ENCODE results near the gene FH.

GRCh38 chr1:241531195-241532161 is 11.9 kb upstream of the FH start:
- TF ChIP-seq CTCF (IDR thresholded peaks at IDR 0.05), result peak; percentile 51 to 69 (median 62)
- TF ChIP-seq POLR2A (IDR thresholded peaks at IDR 0.05), result no peak

Data from tibial nerve (tissue), 3 donors.